ENCODE data around the gene CES4A.

Gene CES4A

GRCh38 chr16:67023689-67024088, 35.3 kb downstream of the CES4A start:
- H3K4me3 ChIP-seq (ENCODE audit: low read length): no peak overlapping the region
- no peak for DNase-seq (ENCODE audit: low read depth)
- TF ChIP-seq, protein P1, sequence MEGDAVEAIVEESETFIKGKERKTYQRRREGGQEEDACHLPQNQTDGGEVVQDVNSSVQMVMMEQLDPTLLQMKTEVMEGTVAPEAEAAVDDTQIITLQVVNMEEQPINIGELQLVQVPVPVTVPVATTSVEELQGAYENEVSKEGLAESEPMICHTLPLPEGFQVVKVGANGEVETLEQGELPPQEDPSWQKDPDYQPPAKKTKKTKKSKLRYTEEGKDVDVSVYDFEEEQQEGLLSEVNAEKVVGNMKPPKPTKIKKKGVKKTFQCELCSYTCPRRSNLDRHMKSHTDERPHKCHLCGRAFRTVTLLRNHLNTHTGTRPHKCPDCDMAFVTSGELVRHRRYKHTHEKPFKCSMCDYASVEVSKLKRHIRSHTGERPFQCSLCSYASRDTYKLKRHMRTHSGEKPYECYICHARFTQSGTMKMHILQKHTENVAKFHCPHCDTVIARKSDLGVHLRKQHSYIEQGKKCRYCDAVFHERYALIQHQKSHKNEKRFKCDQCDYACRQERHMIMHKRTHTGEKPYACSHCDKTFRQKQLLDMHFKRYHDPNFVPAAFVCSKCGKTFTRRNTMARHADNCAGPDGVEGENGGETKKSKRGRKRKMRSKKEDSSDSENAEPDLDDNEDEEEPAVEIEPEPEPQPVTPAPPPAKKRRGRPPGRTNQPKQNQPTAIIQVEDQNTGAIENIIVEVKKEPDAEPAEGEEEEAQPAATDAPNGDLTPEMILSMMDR (conservative IDR thresholded peaks at IDR 0.05; ENCODE audit: low read length): no peak

DNA sequence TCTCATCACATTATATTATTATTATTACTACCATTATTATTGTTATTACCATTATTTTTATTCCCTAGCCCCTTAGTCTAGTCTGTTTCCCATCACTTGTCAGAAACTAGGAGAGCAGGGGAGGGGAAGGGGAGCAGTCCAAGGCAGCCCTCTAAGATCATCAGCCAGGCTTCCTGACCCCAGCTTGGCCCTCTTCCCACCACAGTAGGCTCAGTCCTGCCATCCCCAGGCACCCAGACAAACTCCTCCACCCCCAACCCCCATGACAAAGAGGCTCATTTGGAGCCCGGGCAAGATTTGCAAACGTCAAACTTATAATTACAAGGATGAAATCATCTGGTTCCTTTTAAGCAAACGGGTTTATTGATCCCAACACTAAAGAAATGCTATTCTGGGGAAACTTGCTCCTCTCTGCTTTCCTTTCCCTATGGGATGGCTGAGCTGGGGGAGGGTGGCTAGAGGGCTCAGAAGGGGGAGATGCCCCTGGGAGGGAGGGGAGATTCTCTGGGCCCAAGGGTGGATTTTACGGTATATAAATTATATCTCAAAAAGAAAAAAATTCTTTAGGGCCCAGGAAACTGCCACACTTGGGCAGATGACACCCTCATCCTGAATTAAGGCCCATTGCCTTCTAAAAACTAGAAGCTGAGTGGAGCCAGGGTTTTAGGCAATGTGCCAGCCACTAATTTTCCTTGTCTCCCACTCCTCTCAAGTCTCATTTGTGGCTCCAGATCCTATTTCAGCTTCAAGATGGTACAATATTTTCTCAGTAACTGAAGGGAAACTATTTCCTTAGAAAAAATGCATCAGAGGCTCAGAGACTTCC, 36.2 kb downstream of the CES4A start:
- TF ChIP-seq, protein P1 (conservative IDR thresholded peaks at IDR 0.05; ENCODE audit: low read length): no peak
- no peak for DNase-seq (ENCODE audit: low read depth)
- H3K4me3 ChIP-seq (ENCODE audit: low read length): no peak overlapping the region

- no peak overlapping the region for H3K4me3 ChIP-seq (ENCODE audit: low read length)
- no peak for DNase-seq (ENCODE audit: low read depth)
- TF ChIP-seq, protein P1 (conservative IDR thresholded peaks at IDR 0.05; ENCODE audit: low read length): no peak
These were observed 36.8 kb downstream of the CES4A start for GRCh38 chr16:67025210-67025550.

- H3K4me3 ChIP-seq (ENCODE audit: low read length): no peak overlapping the region
- no peak for DNase-seq (ENCODE audit: low read depth)
- TF ChIP-seq, protein P1 (conservative IDR thresholded peaks at IDR 0.05; ENCODE audit: low read length): no peak
These were observed 38.2 kb downstream of the CES4A start for GRCh38 chr16:67026570-67026969.

DNA sequence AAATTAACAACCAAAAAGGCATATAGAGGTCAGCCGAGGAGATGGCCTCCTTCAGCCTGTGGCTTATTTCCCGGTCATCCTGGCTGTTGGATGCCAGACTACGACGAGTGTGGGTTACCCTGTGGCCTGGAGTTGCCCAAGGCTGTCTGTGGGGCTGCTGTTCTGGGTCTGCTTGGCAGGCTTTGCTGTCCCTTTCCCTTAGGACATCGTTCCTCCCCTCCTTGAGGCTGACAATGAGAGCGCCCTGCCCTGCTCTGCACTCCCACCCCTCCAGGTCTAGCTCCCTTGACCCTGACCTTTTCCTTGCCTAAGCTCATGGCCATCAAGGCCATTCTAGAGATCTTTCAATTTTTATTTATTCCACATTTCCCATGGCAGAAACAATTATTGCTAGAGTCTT, 38.7 kb downstream of the CES4A start:
- TF ChIP-seq, protein P1 (conservative IDR thresholded peaks at IDR 0.05; ENCODE audit: low read length): no peak
- DNase-seq (ENCODE audit: low read depth): no peak
- no peak overlapping the region for H3K4me3 ChIP-seq (ENCODE audit: low read length)

GRCh38 chr16:67028167-67028695, 39.8 kb downstream of the CES4A start:
- DNase-seq (ENCODE audit: low read depth): no peak
- H3K4me3 ChIP-seq (ENCODE audit: low read length): peak overlapping the region; percentile 77
- TF ChIP-seq, protein P1 (conservative IDR thresholded peaks at IDR 0.05; ENCODE audit: low read length): no peak; the same call in 1 of the 2 replicates

DNA sequence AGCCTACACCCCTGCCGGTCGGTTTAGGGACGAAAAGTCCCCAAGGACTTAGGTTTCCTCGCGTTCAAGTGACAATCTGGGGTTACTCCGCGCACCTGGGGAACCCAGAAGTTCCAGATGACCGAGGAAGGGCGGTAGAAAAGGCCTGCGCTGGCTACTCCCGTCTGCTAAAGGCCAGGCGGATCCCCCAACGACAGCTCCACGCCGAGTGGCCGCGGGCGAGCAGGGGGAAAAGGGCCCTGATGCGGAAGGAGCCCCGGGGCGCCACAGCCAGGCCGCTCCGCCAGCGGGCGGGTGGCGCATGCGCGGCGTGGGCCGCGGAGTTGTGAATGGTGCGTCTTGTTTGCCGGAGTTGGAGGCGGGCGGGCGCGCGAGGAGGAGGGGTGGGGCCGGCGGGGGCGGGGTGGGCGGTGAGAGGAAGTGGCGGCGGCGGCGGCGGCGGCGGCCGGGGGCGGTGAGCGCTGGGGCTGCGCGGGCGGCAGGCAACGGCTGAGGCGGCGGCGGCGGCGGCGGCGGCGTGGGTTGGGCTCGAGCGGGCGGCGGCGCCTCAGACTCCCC, 40.4 kb downstream of the CES4A start, which contains the start of gene CBFB:
Gene CBFB (plus strand): TSS at position 454 of the 558 bp plus-strand sequence. CDS start 259 bp downstream, outside the sequence.
- peak within 1 kb of the TSS; percentile 79 for H3K4me3 ChIP-seq (ENCODE audit: low read length)
- TF ChIP-seq, protein P1 (conservative IDR thresholded peaks at IDR 0.05; ENCODE audit: low read length): 0 out of 2 replicates have a peak, but pooled peaks have one; percentile 19
- peak; percentile 93 for DNase-seq (ENCODE audit: low read depth)

Measured in AG10803 (cell line).